Spleen (tissue), 11 donors: Measurements from ENCODE around the gene CPED1. TPM values are rescaled to one million over a fixed set of nuclear protein-coding genes. Genes with fewer than 3 reads are reported as not detected.

Experiments
- DNase-seq: peaks from one replicate; pipeline ENCODE4 v3.0.0-alpha.2; 2020
- H3K27ac ChIP-seq, 8 donors: fragments of 200-600 bp; sonication (generic) in 7 of 8; 1 replicate in 4 of 8; 2 replicates in 4 of 8; pipeline versions ENCODE4 v1.5.0 to v1.8.0; 2016 to 2021; ENCODE audit warnings: inconsistent platforms in 4 of 8, mild to moderate bottlenecking in 4 of 8, moderate library complexity in 1 of 8
- H3K27me3 ChIP-seq, 7 donors: fragments of 200-600 bp; sonication (generic) in 6 of 7; replicated peaks in 1 of 7; 1 replicate in 4 of 7; 2 replicates in 3 of 7; pipeline versions ENCODE4 v1.5.0 to v1.8.0; 2016 to 2021; ENCODE audit warnings: inconsistent platforms in 3 of 7, mild to moderate bottlenecking in 1 of 7
- H3K36me3 ChIP-seq, 6 donors: fragments of 200-600 bp; sonication (generic) in 5 of 6; 1 replicate in 4 of 6; 2 replicates in 2 of 6; pipeline versions ENCODE4 v1.5.0 to v1.8.0; 2016 to 2021; ENCODE audit warnings: inconsistent platforms in 2 of 6
- H3K4me1 ChIP-seq, 6 donors: fragments of 200-600 bp; sonication (generic) in 5 of 6; 1 replicate in 3 of 6; 2 replicates in 3 of 6; pipeline versions ENCODE4 v1.5.0 to v1.8.0; 2016 to 2021; ENCODE audit warnings: inconsistent platforms in 3 of 6
- H3K4me3 ChIP-seq, 8 donors: fragments of 200-600 bp; sonication (generic) in 7 of 8; 1 replicate in 4 of 8; 2 replicates in 4 of 8; pipeline versions ENCODE4 v1.5.0 to v1.8.0; 2016 to 2021; ENCODE audit warnings: inconsistent platforms in 4 of 8, mild to moderate bottlenecking in 4 of 8, moderate library complexity in 2 of 8
- H3K9me3 ChIP-seq, 8 donors: fragments of 200-600 bp; sonication (generic) in 7 of 8; 1 replicate in 4 of 8; 2 replicates in 4 of 8; pipeline versions ENCODE4 v1.5.0 to v1.8.0; 2016 to 2021; ENCODE audit warnings: inconsistent platforms in 4 of 8
- POLR2A ChIP-seq, 3 donors: fragments of 450-650 bp; IDR thresholded peaks; one replicate each; pipeline ENCODE4 v1.5.1; 2017; ENCODE audit warnings: antibody characterized with exemption in 3 of 3, mild to moderate bottlenecking in 1 of 3
- POLR2AphosphoS5 ChIP-seq, 3 donors: sonication (generic); formaldehyde crosslinking; IDR thresholded peaks; one replicate each; pipeline ENCODE4 v1.5.1; 2017; ENCODE audit warnings: antibody characterized with exemption in 3 of 3
- WGBS, 5 donors: extraction: QIAGEN DNeasy Blood & Tissue Kit in 3 of 5; methylation state at CpG; one replicate each; pipeline versions ENCODE4 v1.1.5 to v1.1.7; 2013 to 2018; 5-methylcytosine and 5-hydroxymethylcytosine counted together
- intact Hi-C: fragments of 100-400 bp; cut with DNase I; formaldehyde crosslinking; loops from one replicate; pipeline ENCODE4 v1.15.0; 2023; ENCODE audit warnings: low total_unique reads
- polyA plus RNA-seq, 3 donors: library from polyadenylated mRNA; stranded (reverse); fragments of 200-250 nt; gene quantifications; one replicate each; pipeline ENCODE4 v1.2.1, GENCODE V29; 2013
- total RNA-seq, 7 donors: library from RNA; depleted of rRNA in 3 of 7; stranded (reverse); fragments of >200 nt in 3 of 7; fragmentation: NEBNext Ultra II Directional in 4 of 7; extraction: Animal tissue kit (Norgen Biotek cat#: 25700) in 4 of 7; gene quantifications; one replicate each; pipeline versions ENCODE4 v1.1.0 to v1.2.1, GENCODE V29; 2016 to 2021
- TF ChIP-seq, protein P1 (sequence below), 11 experiments: fragments of 200-600 bp in 7 of 11; fragments of 450-650 bp in 4 of 11; sonication (generic) in 4 of 11; IDR thresholded peaks in 8 of 11; conservative IDR thresholded peaks in 3 of 11; 1 replicate in 7 of 11; 2 replicates in 4 of 11; pipeline versions ENCODE4 v1.4.0 to v1.8.0; 2016 to 2021; ENCODE audit warnings: antibody characterized with exemption in 11 of 11, inconsistent platforms in 4 of 11, mild to moderate bottlenecking in 1 of 11
- donor health status: healthy with polysubstance abuse.
- donor health status: DM: no; HTN: no; CAD: no; lungs with moderate emphysema.
- donor health status: DM: no; HTN: no; CAD: no.
- donor health status: Bipolar disorder and iron deficiency.
- donor health status: healthy.
- donor health status: DM: no; HTN: no; CAD: no.
- donor health status: DM: yes; HTN: yes; CAD: no.

Gene CPED1
- total and polyA plus RNA-seq, 10 donors, result 1.5 to 81.6 (median 38.6) TPM

DNA sequence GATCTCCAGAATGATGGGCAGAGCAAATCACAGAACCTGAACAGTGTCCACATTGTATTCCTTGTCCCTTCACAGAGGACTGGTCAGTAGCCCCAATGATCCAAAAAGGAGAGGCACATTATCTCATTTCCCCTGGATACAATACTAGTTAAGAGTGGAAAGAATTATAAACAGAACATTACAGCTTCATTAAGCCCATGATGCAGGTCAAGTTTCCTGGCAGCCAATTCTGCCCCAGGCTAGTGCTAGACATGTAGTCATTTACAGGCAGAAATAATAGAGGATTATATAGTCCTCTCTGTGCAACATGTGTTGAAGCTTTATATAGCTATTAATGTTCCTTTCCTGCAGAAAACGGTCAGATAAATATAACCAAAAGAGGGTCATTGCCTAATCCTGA, 216.0 kb downstream of the CPED1 start:
- no peak overlapping the region for H3K27ac ChIP-seq
- H3K4me1 ChIP-seq, result peaks cover 0 to 20% (median 8%) of the 10 kb centered on the region in 6 donors
- TF ChIP-seq POLR2AphosphoS5 (IDR thresholded peaks at IDR 0.05), result no peak
- no peak for TF ChIP-seq POLR2A (IDR thresholded peaks at IDR 0.05)
- TF ChIP-seq, protein P1, sequence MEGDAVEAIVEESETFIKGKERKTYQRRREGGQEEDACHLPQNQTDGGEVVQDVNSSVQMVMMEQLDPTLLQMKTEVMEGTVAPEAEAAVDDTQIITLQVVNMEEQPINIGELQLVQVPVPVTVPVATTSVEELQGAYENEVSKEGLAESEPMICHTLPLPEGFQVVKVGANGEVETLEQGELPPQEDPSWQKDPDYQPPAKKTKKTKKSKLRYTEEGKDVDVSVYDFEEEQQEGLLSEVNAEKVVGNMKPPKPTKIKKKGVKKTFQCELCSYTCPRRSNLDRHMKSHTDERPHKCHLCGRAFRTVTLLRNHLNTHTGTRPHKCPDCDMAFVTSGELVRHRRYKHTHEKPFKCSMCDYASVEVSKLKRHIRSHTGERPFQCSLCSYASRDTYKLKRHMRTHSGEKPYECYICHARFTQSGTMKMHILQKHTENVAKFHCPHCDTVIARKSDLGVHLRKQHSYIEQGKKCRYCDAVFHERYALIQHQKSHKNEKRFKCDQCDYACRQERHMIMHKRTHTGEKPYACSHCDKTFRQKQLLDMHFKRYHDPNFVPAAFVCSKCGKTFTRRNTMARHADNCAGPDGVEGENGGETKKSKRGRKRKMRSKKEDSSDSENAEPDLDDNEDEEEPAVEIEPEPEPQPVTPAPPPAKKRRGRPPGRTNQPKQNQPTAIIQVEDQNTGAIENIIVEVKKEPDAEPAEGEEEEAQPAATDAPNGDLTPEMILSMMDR (IDR thresholded peaks at IDR 0.05 in 8 of 11, conservative IDR thresholded peaks at IDR 0.05 in 3 of 11), result no peak
- no peaks in the 10 kb centered on the region for H3K9me3 ChIP-seq
- H3K27me3 ChIP-seq, result no peaks in the 10 kb centered on the region
- WGBS, 5 donors, result 70 to 86% (median 78%) methylated on average over 1 of the region's 1 CpG
- no peaks in the 10 kb centered on the region for H3K36me3 ChIP-seq
- DNase-seq, result no peak
- intact Hi-C loops, result no loop called here
- H3K4me3 ChIP-seq, result no peak overlapping the region

DNA sequence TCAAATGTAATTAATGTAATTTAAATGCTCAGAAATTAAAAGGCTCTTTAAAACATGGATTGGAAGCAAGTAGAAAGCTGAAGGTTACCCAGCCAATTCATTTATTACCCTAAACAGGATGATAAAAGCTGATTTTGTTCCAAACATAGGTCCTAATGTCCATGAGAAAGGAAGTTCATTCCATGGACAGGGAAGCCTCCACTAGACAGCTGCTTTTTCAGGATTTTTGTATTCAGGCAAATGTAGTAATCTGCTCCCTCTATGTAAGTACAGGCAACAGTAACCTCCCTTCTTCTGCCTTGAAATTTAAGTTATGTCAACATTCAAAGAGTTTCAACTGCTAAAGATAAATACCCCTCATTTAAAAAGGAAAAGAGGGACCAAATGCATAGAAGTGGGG, 217.3 kb downstream of the CPED1 start:
- Histone ChIP-seq H3K36me3 (no peaks in the 10 kb centered on the region), H3K27me3 (no peaks in the 10 kb centered on the region), H3K27ac (no peak overlapping the region), H3K4me1 (peaks cover 0 to 15% (median 6%) of the 10 kb centered on the region in 6 donors), H3K9me3 (no peaks in the 10 kb centered on the region), H3K4me3 (no peak overlapping the region)
- TF ChIP-seq POLR2AphosphoS5 (IDR thresholded peaks at IDR 0.05), result no peak
- TF ChIP-seq, protein P1 (IDR thresholded peaks at IDR 0.05 in 8 of 11, conservative IDR thresholded peaks at IDR 0.05 in 3 of 11), result no peak
- TF ChIP-seq POLR2A (IDR thresholded peaks at IDR 0.05), result no peak
- intact Hi-C loops, result no loop called here
- DNase-seq, result no peak

DNA sequence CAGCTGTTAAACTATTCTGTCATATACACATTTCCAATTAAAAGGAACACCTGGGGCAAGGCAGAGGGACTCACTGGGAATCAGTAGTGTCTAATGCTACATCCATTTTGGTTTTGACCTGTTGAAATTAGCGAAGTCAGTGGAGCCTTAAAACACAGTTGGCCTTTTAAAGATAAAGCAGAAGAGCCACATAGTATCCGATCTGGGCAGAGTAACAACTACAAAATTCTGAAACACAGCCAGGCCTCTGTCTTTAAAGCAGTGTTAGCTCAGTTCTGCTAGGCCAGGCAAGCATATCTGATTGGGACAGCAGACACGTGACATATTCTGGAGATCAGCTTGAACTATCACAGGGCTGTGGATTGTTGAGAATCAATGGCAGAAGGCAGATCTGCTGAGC, 222.7 kb downstream of the CPED1 start:
- WGBS, 5 donors, result 77 to 84% (median 82%) methylated on average over 3 of the region's 3 CpGs
- Histone ChIP-seq H3K4me3 (no peak overlapping the region), H3K27ac (no peak overlapping the region), H3K4me1 (no peaks in the 10 kb centered on the region), H3K9me3 (no peaks in the 10 kb centered on the region), H3K27me3 (no peaks in the 10 kb centered on the region), H3K36me3 (no peaks in the 10 kb centered on the region)
- TF ChIP-seq, protein P1 (IDR thresholded peaks at IDR 0.05 in 8 of 11, conservative IDR thresholded peaks at IDR 0.05 in 3 of 11), result no peak
- TF ChIP-seq POLR2AphosphoS5 (IDR thresholded peaks at IDR 0.05) (no peak), POLR2A (IDR thresholded peaks at IDR 0.05) (no peak)
- no peak for DNase-seq
- intact Hi-C loops, result no loop called here

DNA sequence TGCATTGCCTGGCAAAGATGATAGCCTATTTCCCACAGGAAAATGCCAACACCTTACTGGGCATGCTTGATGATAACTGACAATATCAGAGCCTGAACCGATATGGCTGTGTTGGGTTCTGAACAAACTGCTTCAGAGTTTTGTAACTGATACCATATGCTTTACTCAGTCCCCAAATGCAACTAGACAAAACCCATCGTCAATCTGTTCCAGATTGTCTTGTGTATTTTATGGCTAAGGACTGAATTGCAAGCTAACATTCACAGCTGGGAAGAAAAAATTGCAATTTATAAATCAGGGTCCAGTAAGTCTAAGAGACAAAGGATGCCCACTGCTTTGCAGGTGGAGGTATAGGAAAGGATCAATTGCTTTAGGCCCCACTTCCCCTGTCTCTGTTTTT, 223.5 kb downstream of the CPED1 start:
- intact Hi-C loops, result no loop called here
- WGBS, 5 donors, result 85 to 96% (median 91%) methylated on average over 2 of the region's 2 CpGs
- Histone ChIP-seq H3K27me3 (no peaks in the 10 kb centered on the region), H3K4me3 (no peak overlapping the region), H3K4me1 (no peaks in the 10 kb centered on the region), H3K36me3 (no peaks in the 10 kb centered on the region), H3K27ac (no peak overlapping the region), H3K9me3 (no peaks in the 10 kb centered on the region)
- TF ChIP-seq POLR2A (IDR thresholded peaks at IDR 0.05) (no peak), POLR2AphosphoS5 (IDR thresholded peaks at IDR 0.05) (no peak)
- TF ChIP-seq, protein P1 (IDR thresholded peaks at IDR 0.05 in 8 of 11, conservative IDR thresholded peaks at IDR 0.05 in 3 of 11), result no peak
- DNase-seq, result no peak
